Loucy (cell line): ENCODE measurements around the gene SYT8.
A peak's percentile ranks its signal among the peaks of the same experiment; 100 is the strongest.

ENCODE experiments used
- CTCF ChIP-seq: fragments of 200-600 bp; sonication (generic); conservative IDR thresholded peaks from 2 replicates; pipeline ENCODE4 v1.5.1; 2014; ENCODE audit warnings: mild to moderate bottlenecking, antibody characterized with exemption, low read length
- EZH2phosphoT487 ChIP-seq: fragments of 200-600 bp; IDR thresholded peaks from 2 replicates; pipeline ENCODE4 v1.6.1; 2018; ENCODE audit warnings: antibody characterized with exemption, mild to moderate bottlenecking, moderate library complexity, borderline replicate concordance

GRCh38 chr11:1826552-1827094 is 8.2 kb upstream of the SYT8 start:
- TF ChIP-seq EZH2phosphoT487 (no peak), CTCF (peak; percentile 25; the same call in 1 of the 2 replicates)
